GM21526 (cell line): Measurements from ENCODE around the gene EPB41.
"Not testable (repeated sequence)": the region's sequence is repeated elsewhere in the genome, so short reads cannot be mapped to it uniquely, and the experiment has no call there.

Source experiments
- ATAC-seq: cut with Tn5 transposase; IDR thresholded peaks from one replicate; pipeline ENCODE4 v1.9.1; 2021; ENCODE audit warnings: moderate library complexity; ENCODE audit not compliant: unreplicated experiment, low FRiP score

The EPB41 gene

DNA sequence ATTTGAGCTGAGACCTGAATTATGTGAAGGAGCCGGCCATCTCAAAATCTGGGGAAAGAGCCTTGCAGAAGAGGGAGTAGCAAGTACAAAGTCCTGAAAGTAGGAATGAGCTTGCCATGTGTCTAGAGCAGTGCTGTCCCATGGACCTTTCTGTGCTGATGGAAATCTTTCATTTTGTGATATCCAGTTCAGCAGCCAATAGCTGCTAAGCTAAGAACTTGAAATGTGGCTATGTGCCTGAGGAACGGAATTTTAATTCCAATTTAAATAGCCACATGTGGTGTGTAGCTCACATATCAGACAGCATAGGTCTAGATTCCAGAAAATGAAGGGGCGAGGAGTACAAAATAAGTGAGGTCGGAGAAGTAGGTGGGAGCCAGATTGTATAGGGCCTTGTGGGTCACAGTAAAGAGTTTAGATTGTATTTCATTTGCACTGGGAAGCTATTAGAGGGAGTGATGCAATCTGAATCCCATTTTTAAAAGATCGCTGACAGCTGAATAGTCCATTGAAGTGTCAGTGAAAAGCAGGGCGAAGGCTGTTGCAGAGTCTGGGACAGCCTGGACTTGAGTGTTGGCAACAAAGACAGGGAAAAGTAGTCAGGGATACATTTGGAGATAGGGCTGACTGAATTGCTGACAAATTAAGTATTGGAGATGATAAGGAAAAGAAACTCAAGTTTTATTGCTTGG is 129.1 kb downstream of the EPB41 start:
- ATAC-seq: no peak

DNA sequence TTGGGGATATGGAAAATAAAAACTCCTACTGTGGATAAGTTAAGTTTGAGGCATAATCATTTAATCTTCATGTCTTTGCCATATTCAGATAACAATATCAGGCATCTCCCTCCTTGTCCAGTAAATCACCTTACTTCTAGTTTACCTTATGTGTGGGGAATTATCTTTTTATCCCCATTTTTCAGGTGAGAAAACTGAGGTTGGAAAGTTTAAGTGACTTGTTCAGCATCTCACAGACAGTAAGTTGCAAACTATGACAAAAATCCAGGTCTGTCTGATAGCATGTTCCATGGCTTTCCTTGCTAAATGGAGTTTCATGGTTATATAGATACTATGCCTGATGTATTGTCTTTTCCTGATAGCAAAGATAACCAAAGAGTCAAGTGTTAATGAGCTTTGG is 129.6 kb downstream of the EPB41 start:
- ATAC-seq: no peak

DNA sequence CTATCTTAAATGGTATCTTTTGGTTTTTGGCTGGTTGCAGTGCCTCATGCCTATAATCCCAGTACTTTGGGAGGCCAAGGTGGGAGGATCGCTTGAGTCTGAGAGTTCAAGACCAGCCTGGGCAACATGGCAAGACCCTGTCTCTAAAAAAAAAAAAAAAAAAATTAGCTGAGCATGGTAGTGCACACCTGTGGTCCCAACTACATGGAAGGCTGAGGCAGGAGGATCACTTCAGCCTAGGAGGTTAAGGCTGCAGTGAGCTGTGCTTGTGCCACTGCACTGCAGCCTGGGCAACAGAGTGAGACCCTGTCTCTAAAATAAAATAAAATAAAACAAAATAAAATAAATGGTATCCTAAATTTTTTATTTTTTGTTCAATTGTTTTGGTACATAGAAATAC is 131.3 kb downstream of the EPB41 start:
- not testable (repeated sequence) for ATAC-seq

DNA sequence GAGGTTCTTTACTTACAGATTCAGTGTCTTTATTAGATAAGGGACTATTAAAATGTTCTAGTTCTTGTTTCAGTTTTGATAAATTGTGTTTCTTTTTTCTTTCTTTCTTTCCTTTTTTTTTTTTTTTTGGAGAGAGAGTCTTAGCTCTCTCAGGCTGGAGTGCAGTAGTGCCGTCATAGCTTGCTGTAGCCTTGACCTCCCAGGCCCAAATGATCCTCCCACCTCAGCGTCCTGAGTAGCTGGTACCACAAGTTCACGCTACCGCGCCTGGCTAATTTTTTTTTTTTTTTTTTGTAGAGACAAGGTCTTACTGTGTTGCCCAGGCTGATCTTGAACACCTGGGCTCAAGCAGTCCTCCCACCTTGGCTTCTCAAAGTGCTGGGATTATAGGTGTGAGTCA is 132.8 kb downstream of the EPB41 start:
- no peak for ATAC-seq

DNA sequence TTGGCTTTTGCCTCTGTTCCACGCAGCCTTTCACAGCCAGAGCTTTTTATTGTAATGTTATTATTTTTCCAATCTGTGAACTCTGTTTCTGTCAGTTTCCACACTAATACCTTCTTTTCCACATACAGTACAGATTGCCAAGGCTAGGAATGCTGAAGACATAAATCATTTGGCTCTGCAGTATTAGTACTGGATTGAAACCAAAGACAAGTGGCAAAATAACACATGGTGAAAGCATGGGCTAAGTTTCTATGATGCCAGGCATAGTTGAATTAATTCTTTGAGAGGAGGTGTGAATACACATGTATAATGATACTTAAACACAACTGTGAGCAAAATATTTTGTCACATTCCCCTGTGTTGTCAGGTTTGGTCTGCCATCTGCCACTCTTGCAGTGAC is 135.8 kb downstream of the EPB41 start:
- no peak for ATAC-seq

DNA sequence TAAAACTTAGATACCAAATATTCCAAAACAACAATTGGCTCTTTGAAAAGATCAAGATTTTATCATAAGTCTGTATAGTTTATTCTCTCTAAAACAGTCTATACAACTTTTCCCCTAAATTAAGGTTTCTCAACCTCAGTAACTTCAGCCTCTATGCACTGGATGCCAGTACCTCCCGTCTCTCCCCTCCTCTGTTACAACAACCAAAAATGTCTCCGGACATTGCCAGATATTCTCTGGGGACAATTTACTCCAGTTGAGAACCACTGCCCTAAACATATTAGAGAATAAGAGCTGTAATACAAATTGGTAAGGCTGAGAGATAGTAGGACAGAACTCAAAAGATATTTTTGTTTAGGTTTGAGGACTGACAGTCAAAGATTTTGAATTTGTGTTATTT is 137.7 kb downstream of the EPB41 start:
- ATAC-seq: no peak

DNA sequence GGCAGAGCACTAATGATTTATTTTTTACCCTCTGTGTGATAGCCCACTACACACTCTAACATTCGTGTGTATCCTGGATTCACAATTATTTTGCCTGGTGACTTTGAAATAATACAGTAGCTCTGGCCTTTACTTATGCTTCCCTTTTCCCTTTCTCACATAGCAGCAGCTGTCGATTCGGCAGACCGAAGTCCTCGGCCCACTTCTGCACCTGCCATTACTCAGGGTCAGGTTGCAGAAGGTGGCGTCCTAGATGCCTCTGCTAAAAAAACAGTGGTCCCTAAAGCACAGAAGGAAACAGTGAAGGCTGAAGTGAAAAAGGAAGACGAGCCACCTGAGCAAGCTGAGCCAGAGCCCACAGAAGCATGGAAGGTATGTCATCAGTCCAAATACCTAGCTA is 138.6 kb downstream of the EPB41 start:
- no peak for ATAC-seq

DNA sequence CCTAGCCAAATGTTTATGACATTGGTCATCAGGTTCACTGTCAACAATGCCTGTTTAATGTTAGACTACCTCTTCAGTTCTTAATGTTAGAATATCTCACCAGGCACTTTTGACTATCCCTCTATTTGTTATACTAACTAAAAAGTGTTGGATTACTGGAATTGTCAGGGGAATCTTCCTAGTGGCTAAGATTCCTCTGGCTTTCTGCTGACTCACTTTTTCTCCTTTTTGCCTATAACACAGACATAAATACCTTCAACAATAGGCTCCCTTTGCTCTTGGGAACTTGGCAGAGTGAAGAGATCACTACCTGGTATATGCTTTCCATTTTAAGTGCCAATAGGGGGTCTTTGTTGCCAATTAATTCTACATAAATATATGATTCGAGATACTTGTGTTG is 140.8 kb downstream of the EPB41 start:
- no peak for ATAC-seq

DNA sequence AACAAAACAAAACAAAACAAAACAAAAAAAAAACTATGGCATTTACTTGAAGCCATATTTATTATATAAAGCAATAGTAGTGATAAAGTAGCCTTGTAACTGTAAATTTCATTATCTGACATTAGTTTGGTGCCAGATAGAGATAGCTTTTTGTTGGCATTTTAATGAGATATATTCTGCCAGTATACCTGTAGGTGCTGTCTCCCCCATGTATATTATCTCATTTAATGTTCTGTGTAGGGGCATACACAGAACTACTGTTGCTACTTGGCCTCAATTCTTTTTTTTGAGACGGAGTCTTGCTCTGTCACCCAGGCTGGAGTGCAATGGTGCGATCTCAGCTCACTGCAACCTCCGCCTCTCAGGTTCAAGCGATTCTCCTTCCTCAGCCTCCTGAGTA is 141.9 kb downstream of the EPB41 start:
- no peak for ATAC-seq

DNA sequence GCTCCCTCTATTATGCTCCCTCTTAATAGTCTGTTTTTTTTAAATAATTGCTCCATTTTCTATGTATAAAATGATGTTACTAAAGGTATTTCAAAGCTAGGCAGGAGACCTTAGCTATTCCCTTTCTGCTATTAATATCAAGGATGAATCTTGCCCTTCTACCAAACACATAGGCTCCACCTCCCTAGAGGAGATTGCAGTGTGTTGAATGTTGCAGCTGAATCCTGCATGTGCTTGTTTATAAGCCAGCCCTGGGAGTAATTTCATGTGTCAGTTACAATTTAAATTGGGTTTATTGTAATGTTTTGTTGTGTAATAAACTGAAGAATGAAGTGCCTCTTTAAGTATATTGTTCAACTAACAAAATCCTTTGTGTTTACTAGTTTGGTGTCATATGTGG is 143.3 kb downstream of the EPB41 start:
- ATAC-seq: no peak

DNA sequence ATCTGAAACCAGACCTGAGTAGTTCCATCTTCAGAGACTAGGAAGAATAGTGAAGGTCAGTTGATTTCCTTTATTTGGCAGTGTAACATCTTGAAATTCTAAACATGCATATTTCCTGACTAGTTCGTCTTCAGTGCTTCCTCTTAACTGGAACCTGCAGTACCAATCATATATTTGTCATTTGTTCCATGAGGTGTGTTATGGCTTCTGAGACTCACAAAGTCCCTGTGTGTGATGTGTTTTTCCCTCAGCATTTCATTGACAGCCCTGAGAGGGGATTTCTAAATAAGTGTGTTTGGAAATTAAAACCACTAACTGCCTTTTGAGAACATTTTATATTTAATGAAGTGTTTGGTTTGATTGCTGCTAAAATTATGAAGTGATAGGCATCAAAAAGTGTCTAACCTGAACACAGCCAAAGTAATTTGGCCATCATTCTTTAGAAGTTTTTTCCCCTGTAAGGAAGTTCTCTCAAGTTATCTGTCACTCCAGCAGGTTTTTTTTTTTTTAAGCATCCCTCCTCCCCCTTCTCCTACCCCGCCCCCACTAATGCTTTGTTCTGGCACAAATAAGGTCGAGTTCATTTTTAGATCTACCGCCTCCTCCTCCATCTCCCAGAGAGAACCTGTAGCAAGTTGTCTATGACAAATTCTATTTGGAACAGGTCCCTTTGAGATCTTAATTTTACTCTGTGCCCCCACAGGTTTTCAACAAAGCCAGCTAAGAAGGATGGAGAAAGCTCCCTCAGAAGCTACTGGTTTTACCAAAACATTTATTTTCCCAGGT is 148.0 kb downstream of the EPB41 start:
- ATAC-seq: no peak

DNA sequence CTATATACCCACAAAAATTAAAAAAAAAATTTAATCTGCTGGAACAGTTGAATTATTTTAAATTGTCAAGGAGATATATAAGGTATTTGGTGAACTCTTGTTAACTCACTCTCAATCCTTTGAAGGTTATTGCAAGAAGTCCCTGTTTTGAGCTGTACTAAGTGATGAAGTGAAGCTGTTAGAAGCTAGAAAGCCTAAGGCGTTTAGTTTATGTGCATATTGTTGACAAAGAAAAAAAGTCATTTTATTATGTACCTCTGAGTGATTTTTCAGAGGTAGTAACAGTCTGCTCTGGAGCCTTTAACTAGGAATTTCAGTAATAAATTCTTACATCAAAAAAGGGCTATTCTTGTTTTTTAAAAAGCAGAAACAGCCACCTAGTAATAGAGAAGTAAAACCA is 149.7 kb downstream of the EPB41 start:
- no peak for ATAC-seq

DNA sequence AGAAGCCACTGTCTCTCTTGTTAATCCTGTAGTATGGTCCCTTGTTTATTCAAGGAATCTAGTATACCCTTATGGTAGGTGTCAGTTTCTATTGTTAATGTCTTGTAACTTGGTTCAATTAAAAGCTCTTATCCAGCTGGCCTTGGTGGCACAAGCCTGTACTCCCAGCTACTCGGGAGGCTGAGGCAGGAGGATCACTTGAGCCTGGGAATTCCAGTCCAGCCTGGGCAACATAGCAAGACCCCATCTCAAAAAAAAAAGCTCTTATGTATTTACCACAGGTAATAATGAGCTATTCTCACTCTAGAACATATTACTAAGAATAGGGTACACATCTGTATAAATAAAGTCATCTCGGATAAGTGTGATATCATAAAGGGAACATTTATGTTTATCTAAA is 162.8 kb downstream of the EPB41 start:
- ATAC-seq: no peak

DNA sequence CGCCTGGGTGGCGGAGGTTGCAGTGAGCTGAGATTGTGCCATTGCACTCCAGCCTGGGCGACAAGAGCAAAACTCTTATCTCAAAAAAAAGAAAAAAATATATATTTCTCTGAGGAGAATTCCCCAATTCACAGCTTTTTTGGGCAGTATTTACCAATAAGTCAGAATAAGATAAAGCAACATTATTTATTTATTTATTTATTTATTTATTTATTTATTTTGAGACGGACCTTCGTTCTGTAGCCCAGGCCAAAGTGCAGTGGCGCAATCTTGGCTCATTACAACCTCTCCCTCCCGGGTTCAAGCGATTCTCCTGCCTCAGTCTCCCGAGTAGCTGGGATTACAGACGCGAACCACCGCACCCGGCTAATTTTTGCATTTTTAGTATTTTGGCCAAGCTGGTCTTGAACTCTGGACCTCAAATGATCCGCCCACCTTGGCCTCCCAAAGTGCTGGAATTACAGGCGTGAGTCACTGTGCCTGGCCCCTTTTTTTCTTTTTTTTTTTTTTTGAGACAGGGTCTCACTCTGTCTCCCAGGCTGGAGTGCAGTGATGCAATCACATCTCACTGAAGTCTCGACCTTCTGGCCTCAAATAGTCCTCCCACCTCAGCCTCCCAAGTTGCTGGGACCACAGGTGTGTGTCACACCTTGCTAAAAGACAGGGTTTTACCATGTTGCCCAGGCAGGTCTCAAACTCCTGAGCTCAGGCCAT is 165.7 kb downstream of the EPB41 start:
- not testable (repeated sequence) for ATAC-seq

DNA sequence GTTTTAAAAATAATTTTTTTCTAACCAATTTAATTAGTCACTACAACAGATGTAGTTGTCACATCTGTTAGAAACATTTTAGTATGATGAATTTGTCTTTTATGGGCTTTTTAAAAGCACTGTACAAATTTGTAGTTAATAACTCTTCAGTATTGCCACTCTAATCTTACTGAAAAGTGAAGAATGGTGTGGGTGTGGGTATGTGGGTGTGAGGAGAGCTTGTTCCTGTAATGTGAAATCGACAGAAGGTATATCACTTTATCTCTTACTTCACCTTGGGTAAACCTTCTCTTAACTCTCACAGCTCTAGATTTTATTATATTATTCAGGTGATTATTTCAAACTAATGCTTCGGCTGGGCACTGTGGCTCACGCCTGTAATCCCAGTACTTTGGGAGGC is 166.8 kb downstream of the EPB41 start:
- ATAC-seq: no peak

DNA sequence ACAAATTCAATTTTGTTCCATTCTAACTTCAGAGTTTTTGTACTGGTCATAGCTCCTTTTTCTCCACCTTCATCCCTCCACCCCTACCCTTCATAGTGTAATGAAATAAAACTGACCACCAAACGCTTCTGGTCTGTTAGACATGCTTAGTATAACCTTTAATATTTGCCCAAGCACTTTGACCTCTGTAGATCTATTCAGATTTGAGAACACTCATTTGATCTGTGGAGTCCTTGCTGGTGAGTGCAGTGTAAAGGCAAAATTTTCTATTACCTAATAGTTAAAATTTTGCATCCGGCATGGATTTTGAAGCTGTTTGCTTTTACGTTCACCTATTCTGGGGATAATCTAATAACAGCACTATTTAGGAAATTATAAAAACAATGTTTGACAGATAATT is 168.2 kb downstream of the EPB41 start:
- no peak for ATAC-seq

DNA sequence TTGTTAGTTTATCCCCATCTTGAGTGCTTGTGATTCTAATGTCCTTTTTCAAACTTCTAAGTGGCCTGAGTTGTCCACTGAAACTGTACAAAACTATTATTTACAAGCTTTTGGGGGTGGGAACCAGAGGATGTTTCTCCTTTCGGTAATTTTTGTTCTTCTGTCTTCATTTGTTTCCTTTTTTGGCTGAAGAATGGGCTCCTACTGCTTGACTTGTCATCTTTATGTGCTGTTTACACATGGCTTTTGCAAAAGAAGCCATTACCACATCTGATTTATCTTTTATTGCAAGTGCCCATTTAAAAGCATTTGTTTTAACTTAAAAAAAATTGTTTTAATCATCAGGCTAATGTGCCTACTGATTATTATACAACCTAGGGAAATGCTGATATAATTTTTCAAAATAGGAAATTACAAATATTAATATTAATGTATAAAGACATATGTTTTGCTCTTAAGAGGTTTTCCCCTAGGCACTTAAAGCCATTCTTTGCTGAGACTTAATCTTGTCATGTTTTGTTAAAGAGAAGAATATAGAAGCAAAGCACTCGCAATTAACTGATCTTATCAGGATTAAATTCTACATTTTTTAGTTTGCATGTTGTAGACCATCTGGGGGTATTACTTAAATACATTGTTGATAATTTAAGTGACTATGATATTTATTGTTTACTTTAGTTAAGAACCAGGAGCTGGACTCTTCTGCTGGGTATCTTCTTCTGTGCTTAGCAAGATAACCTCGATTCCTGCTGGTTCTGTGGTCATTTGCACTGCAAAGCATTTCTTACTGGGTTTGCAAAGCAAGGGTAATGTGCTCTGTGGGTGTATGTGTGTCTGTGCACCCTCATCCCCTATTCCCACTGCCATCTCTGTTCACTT is 169.2 kb downstream of the EPB41 start:
- ATAC-seq: no peak

DNA sequence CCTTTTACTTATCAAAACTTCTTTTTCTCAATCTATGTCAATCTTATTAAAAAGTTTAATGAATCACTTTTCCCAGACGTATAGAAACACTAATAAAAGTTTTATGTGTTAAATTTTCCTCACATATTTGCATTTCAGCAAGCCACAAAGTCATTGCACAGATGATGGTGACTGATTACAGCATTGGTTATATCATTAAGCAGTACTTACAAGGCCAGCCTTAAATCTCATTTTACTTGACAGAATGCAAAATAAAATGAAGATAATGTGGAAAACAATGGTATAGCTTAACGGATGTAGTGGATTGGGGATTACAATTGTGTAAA is 169.8 kb downstream of the EPB41 start:
- ATAC-seq: no peak

DNA sequence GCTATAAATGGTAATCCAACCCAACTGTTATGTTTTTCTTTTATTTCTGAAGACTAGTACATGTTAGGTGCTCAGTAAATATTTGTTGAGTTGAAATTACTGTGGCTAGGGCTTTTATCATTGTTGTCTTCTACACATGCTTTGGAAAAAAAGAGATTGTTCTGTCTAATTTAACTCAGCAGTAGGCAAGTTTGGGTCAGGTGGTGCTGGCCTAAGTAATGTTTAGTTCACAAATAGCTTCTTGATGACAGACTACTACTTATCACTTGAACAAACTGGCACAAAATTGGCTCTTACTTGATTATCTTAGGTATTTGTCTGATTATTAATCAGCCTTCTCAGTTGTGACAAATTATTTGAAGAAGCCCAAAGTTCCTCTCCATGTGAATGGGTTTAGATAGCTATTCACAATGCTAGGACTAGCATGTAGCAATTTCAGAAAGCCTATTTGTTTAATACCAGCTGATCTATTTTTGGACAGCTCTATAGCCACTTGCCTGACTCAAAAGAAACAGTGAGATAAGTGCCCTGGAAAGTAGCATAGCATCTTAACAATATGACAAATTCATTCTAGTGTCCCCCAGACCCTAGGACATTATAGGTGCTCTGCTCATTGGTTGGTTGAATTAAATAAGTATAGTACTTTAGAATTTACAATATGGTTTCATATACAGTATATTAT is 176.7 kb downstream of the EPB41 start:
- ATAC-seq: no peak

DNA sequence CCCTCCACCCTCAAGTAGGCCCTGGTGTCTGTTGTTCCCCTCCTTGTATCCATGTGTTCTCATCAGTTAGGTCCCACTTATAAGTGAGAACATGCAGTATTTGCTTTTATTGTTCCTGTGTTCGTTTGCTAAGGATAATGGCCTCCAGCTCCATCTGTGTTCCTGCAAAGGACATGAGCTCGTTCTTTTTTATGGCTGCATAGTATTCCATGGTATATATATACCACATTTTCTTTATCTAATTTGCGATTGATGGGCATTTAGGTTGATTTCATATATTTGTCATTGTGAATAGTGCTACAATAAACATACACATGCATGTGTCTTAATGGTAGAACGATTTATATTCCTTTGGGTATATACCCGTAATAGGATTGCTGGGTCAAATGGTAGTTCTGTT is 178.3 kb downstream of the EPB41 start:
- not testable (repeated sequence) for ATAC-seq
